Common myeloid progenitor, CD34-positive (primary cell): ENCODE results near the gene ACTG1.

ENCODE experiments used
- CTCF ChIA-PET: fragments of 350-600 bp; sonication (Branson Sonifier 250); formaldehyde crosslinking; loops from one replicate; lab custom pipeline; 2021; ENCODE audit warnings: antibody characterized with exemption; lab: Charles Lee
- POLR2A ChIA-PET: fragments of 350-600 bp; sonication (Branson Sonifier 250); formaldehyde crosslinking; loops from one replicate; lab custom pipeline; 2021; ENCODE audit warnings: antibody characterized with exemption; lab: Charles Lee
- DNase-seq, 3 donors: peaks; one replicate each; pipeline versions ENCODE4 v3.0.0 to v3.0.0-alpha.2; 2013
- H3K27ac ChIP-seq, 2 experiments: 1 replicate in 1 of 2; 2 replicates in 1 of 2; pipeline ENCODE4 v1.7.0; 2013; ENCODE audit warnings: inconsistent platforms in 2 of 2, low read length in 2 of 2, mild to moderate bottlenecking in 2 of 2, low read depth in 1 of 2, moderate library complexity in 1 of 2; ENCODE audit not compliant: severe bottlenecking in 2 of 2, insufficient read depth in 1 of 2, poor library complexity in 1 of 2
- H3K27me3 ChIP-seq, 5 experiments: replicated peaks in 2 of 5; 1 replicate in 3 of 5; 2 replicates in 2 of 5; pipeline versions ENCODE4 v1.6.1 to v1.7.0; 2013; ENCODE audit warnings: low read length in 4 of 5, mild to moderate bottlenecking in 2 of 5, moderate library complexity in 2 of 5, inconsistent platforms in 1 of 5; ENCODE audit not compliant: insufficient read depth in 5 of 5, control insufficient read depth in 4 of 5
- H3K36me3 ChIP-seq, 4 experiments: 1 replicate in 2 of 4; 2 replicates in 2 of 4; pipeline versions ENCODE4 v1.6.1 to v1.7.0; 2013; ENCODE audit warnings: low read length in 3 of 4, control low read depth in 1 of 4, mild to moderate bottlenecking in 1 of 4; ENCODE audit not compliant: control insufficient read depth in 4 of 4, insufficient read depth in 4 of 4
- H3K4me1 ChIP-seq, 4 experiments: 1 replicate in 3 of 4; 2 replicates in 1 of 4; pipeline versions ENCODE4 v1.6.1 to v1.7.1; 2013; ENCODE audit warnings: low read length in 3 of 4, mild to moderate bottlenecking in 3 of 4, control low read depth in 1 of 4, inconsistent platforms in 1 of 4, moderate library complexity in 1 of 4; ENCODE audit not compliant: control insufficient read depth in 4 of 4, insufficient read depth in 4 of 4; ENCODE audit errors: control extremely low read depth in 1 of 4
- H3K4me3 ChIP-seq, 7 experiments: 1 replicate in 4 of 7; 2 replicates in 3 of 7; pipeline versions ENCODE4 v1.5.1 to v1.7.0; 2013; ENCODE audit warnings: mild to moderate bottlenecking in 7 of 7, low read length in 6 of 7, moderate library complexity in 6 of 7, inconsistent platforms in 2 of 7, low read depth in 2 of 7, control low read depth in 1 of 7; ENCODE audit not compliant: insufficient read depth in 4 of 7, control insufficient read depth in 1 of 7; ENCODE audit errors: extremely low read depth in 1 of 7
- H3K9me3 ChIP-seq, 5 experiments: 1 replicate in 4 of 5; 2 replicates in 1 of 5; pipeline versions ENCODE4 v1.6.1 to v1.7.1; 2013; ENCODE audit warnings: low read length in 4 of 5, mild to moderate bottlenecking in 2 of 5, inconsistent platforms in 1 of 5, low read depth in 1 of 5, moderate library complexity in 1 of 5; ENCODE audit not compliant: control insufficient read depth in 4 of 5, insufficient read depth in 2 of 5; ENCODE audit errors: control extremely low read depth in 1 of 5
- WGBS: methylation state at CpG from one replicate; pipeline ENCODE4 v1.1.5; 2013; ENCODE audit not compliant: insufficient coverage; 5-methylcytosine and 5-hydroxymethylcytosine counted together

Gene ACTG1

GRCh38 chr17:81550830-81551457 lies 38.3 kb upstream of the ACTG1 start:
- DNase-seq = no peak
- ChIA-PET POLR2A (interaction anchor here (3.0 kb wide), 1 partner anchor 16 kb away, joined by 18 read pairs; no protein-coding TSS in a partner anchor), CTCF (interaction anchor here (1.3 kb wide), 1 partner anchor 16 kb away, joined by 3 read pairs; no protein-coding TSS in a partner anchor)
- H3K36me3 ChIP-seq = peaks cover 6 to 46% (median 35%) of the 10 kb centered on the region in 4 experiments
- H3K4me1 ChIP-seq = peaks cover 0 to 32% (median 29%) of the 10 kb centered on the region in 4 experiments
- no peaks in the 10 kb centered on the region for H3K9me3 ChIP-seq
- no peaks in the 10 kb centered on the region for H3K27me3 ChIP-seq
- H3K4me3 ChIP-seq = peak overlapping the region; percentile 69 to 92 (median 87)
- H3K27ac ChIP-seq = peak overlapping the region in 1 of 2 experiments; percentile 68
- 94% methylated on average over 27 of the region's 27 CpGs for WGBS

- H3K9me3 ChIP-seq = no peaks in the 10 kb centered on the region
- WGBS = 96% methylated on average over 15 of the region's 15 CpGs
- H3K4me3 ChIP-seq = no peak overlapping the region
- DNase-seq = no peak
- H3K27me3 ChIP-seq = no peaks in the 10 kb centered on the region
- peaks cover 0 to 32% (median 29%) of the 10 kb centered on the region in 4 experiments for H3K4me1 ChIP-seq
- CTCF ChIA-PET = interaction anchor here (0.5 to 1.3 kb wide), 3 partner anchors 16 to 297 kb away, joined by 3 read pairs; no protein-coding TSS in a partner anchor
- H3K27ac ChIP-seq = no peak overlapping the region
- POLR2A ChIA-PET = no interaction called here
- peaks cover 7 to 52% (median 41%) of the 10 kb centered on the region in 4 experiments for H3K36me3 ChIP-seq
These were observed 37.7 kb upstream of the ACTG1 start for GRCh38 chr17:81550285-81550684.

DNA sequence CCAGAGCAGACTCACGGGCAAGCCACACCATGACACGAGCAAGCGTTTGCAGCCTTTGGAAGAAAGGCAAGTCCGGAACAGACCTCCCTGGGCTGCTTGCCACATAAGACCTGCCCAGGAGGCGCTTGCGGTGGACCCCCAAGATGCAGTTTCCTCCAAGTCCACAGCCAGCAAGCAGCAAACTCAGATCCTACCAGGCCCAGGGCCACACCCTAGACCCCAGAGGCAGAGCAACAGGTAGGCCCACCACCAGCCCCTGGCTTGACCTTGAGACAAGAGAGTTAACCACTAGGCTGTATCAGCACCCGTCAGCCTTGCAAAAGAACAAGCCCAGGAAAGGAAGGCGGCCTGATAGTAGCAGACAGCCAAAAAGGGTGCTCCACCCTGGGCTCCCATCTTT lies 37.2 kb upstream of the ACTG1 start:
- H3K27me3 ChIP-seq = no peaks in the 10 kb centered on the region
- DNase-seq = no peak
- no peak overlapping the region for H3K4me3 ChIP-seq
- POLR2A ChIA-PET = no interaction called here
- WGBS = 95% methylated on average over 5 of the region's 8 CpGs
- H3K4me1 ChIP-seq = peaks cover 0 to 32% (median 29%) of the 10 kb centered on the region in 4 experiments
- H3K9me3 ChIP-seq = no peaks in the 10 kb centered on the region
- H3K36me3 ChIP-seq = peaks cover 9 to 56% (median 46%) of the 10 kb centered on the region in 4 experiments
- CTCF ChIA-PET = interaction anchor here (0.6 to 1.3 kb wide), 3 partner anchors 12 to 296 kb away, joined by 3 to 4 read pairs (median 3); no protein-coding TSS in a partner anchor
- no peak overlapping the region for H3K27ac ChIP-seq

DNA sequence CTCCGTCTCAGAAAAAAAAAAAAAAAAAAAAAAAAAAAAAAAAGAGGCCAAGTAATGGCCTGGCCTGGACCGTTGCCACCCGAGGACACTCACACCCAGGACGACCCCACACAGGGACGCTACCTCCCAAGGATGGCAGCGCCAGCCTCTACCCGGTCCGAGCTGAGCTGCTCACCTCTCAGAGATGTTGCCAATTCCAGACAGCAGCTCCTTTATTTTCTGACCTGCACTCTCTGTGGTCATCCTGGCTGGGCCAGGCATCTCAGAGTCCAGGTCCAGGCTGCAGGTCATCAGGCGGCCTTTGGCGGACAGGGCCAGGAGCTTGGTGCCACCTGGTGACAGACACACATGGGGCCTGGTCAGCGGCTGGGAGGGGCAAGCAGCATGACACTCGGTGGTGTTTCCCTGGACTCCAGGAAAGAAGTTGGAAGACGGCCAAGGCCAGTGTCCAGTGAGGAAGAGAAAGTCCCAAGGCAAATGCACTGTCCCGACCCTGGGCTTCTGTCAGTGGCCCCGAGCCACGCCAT lies 36.5 kb upstream of the ACTG1 start:
- no peak overlapping the region for H3K27ac ChIP-seq
- ChIA-PET CTCF (interaction anchor here (1.3 kb wide), 1 partner anchor 296 kb away, joined by 3 read pairs; no protein-coding TSS in a partner anchor), POLR2A (no interaction called here)
- DNase-seq = no peak
- no peaks in the 10 kb centered on the region for H3K27me3 ChIP-seq
- peaks cover 11 to 62% (median 52%) of the 10 kb centered on the region in 4 experiments for H3K36me3 ChIP-seq
- H3K4me3 ChIP-seq = no peak overlapping the region
- no peaks in the 10 kb centered on the region for H3K9me3 ChIP-seq
- peaks cover 0 to 27% (median 24%) of the 10 kb centered on the region in 4 experiments for H3K4me1 ChIP-seq
- WGBS = 98% methylated on average over 15 of the region's 16 CpGs

- CTCF ChIA-PET = no interaction called here
- Histone ChIP-seq H3K4me3 (no peak overlapping the region), H3K27me3 (no peaks in the 10 kb centered on the region), H3K4me1 (peaks cover 0 to 12% (median 10%) of the 10 kb centered on the region in 4 experiments), H3K27ac (no peak overlapping the region), H3K9me3 (no peaks in the 10 kb centered on the region), H3K36me3 (peaks cover 11 to 77% (median 61%) of the 10 kb centered on the region in 4 experiments)
- 97% methylated on average over 9 of the region's 14 CpGs for WGBS
- DNase-seq = no peak
- POLR2A ChIA-PET = no interaction called here
These were observed 35.0 kb upstream of the ACTG1 start for GRCh38 chr17:81547614-81547982.

DNA sequence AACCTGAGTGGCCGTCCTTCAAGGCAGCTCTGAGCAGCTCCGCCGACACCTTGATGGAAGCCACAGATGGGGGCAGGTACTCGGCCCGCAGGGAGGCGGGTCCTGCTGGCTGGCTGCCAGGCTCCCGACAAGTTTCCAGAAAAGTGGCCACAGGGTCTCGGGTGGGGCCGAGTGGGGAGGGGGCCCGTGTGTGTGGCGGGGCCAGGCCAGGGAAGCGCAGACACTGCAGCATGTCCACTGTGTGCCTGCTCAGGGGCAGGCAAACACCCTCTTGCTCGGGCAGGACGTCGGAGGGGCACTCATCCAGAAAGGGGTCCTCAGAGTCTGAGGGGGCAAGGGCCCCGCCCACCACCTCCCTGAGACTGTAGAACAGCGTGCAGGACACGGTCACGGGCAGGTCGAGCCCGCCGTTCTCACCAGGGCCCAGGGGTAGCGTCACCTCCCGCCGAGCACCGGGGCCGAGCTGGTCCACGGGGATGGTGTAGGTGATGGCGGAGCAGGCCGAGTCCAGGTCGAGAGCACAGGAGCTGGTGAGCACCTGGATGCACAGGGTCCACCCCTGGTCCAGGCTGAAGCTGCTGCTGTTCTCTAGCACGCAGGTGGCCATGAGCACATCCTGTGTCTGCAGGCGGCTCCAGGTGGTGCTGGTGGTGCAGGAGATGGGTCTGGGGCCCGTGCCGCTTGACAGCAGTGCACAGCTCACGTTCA lies 34.5 kb upstream of the ACTG1 start:
- Histone ChIP-seq H3K27me3 (no peaks in the 10 kb centered on the region), H3K9me3 (no peaks in the 10 kb centered on the region), H3K4me3 (no peak overlapping the region), H3K27ac (no peak overlapping the region), H3K36me3 (peaks cover 11 to 81% (median 65%) of the 10 kb centered on the region in 4 experiments), H3K4me1 (peaks cover 0 to 11% (median 9%) of the 10 kb centered on the region in 4 experiments)
- POLR2A ChIA-PET = no interaction called here
- no peak for DNase-seq
- CTCF ChIA-PET = interaction anchor here (1.0 to 2.3 kb wide), 2 partner anchors 51 to 54 kb away, joined by 3 to 7 read pairs; no protein-coding TSS in a partner anchor
- 94% methylated on average over 29 of the region's 36 CpGs for WGBS
